ENCODE measurements around the gene IRX5. TPM values are rescaled to one million over a fixed set of nuclear protein-coding genes. Genes with fewer than 3 reads are reported as not detected.

IRX5 gene
- polyA plus RNA-seq, 1 donor from 2014 or later = 0.14 TPM

DNA sequence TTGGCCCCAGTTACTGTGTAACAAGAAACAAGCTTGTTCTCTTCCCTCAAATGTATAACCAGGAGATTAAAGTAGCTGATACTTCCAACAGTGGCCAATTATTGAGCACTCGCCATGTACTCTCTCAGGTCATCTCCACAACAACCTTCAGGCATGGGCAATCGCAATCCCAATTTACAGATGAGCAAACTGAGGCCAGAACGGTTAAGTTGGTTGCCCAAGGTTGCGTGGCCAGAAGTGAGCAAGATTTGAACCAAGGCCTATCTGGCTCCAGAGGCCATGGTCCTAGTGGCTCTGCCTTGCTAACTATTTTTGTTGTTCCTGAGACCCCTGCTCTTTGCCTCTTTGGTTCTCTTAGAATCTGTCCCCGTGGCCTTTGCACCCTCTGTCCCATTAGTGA, 33.6 kb downstream of the IRX5 start:
- no peak for TF ChIP-seq REST (IDR thresholded peaks at IDR 0.05; ENCODE audit: borderline replicate concordance)
- TF ChIP-seq TAF1 (IDR thresholded peaks at IDR 0.05; ENCODE audit: low read depth) = no peak
- no peak for TF ChIP-seq SMC3 (conservative IDR thresholded peaks at IDR 0.05; ENCODE audit: poor library complexity)
- TF ChIP-seq MXI1 (conservative IDR thresholded peaks at IDR 0.05; ENCODE audit: poor library complexity, severe bottlenecking) = no peak
- TF ChIP-seq EP300 (conservative IDR thresholded peaks at IDR 0.05; ENCODE audit: poor library complexity, severe bottlenecking) = no peak
- no peaks in the 10 kb centered on the region for H3K36me3 ChIP-seq (ENCODE audit: insufficient read depth, low read length)
- H3K9ac ChIP-seq (ENCODE audit: low read length) = no peak overlapping the region
- no peak overlapping the region for H2AFZ ChIP-seq (ENCODE audit: low read depth, low read length)
- H3K79me2 ChIP-seq (replicated peaks; ENCODE audit: insufficient read depth, low read length) = no peaks in the 10 kb centered on the region
- no peaks in the 10 kb centered on the region for H3F3A ChIP-seq (ENCODE audit: insufficient read depth, low read length, poor library complexity, severe bottlenecking)
- no peak overlapping the region for H3K4me3 ChIP-seq (ENCODE audit: low read length)
- no peaks in the 10 kb centered on the region for H3K9me3 ChIP-seq (ENCODE audit: low read length)
- no peaks in the 10 kb centered on the region for H3K27me3 ChIP-seq (ENCODE audit: insufficient read depth, low read depth, low read length)
- no peak overlapping the region for H3K4me2 ChIP-seq (ENCODE audit: low read length)
- no peak overlapping the region for H3K27ac ChIP-seq (ENCODE audit: low read length)
- H4K20me1 ChIP-seq (ENCODE audit: insufficient read depth) = no peaks in the 10 kb centered on the region
- no peaks in the 10 kb centered on the region for H3K9me2 ChIP-seq (ENCODE audit: insufficient read depth, low read length)

DNA sequence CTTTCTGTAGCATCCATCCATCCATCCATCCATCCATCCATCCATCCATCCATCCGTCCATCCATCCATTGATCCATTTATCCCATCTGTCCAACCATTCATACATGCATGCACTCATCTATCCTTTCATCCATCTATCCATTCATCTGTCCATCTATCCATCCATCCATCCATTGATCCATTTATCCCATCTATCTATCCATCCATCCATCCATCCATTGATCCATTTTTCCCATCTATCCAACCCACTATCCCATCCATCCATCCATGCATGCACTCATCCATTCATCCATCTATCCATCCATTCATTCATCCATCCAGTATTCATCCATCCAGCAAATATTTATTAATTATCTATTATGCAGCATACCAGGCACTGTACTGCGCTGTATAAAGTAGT, 34.8 kb downstream of the IRX5 start:
- Histone ChIP-seq H3K4me2 (ENCODE audit: low read length) (no peak overlapping the region), H3F3A (ENCODE audit: insufficient read depth, low read length, poor library complexity, severe bottlenecking) (no peaks in the 10 kb centered on the region), H3K27ac (ENCODE audit: low read length) (no peak overlapping the region), H3K36me3 (ENCODE audit: insufficient read depth, low read length) (no peaks in the 10 kb centered on the region), H4K20me1 (ENCODE audit: insufficient read depth) (no peaks in the 10 kb centered on the region), H3K79me2 (replicated peaks; ENCODE audit: insufficient read depth, low read length) (no peaks in the 10 kb centered on the region), H3K27me3 (ENCODE audit: insufficient read depth, low read depth, low read length) (no peaks in the 10 kb centered on the region), H3K4me3 (ENCODE audit: low read length) (no peak overlapping the region), H3K9me2 (ENCODE audit: insufficient read depth, low read length) (no peaks in the 10 kb centered on the region), H3K9ac (ENCODE audit: low read length) (no peak overlapping the region), H3K9me3 (ENCODE audit: low read length) (no peaks in the 10 kb centered on the region), H2AFZ (ENCODE audit: low read depth, low read length) (no peak overlapping the region)
- TF ChIP-seq POLR2AphosphoS5 (IDR thresholded peaks at IDR 0.05) (no peak), TAF1 (IDR thresholded peaks at IDR 0.05; ENCODE audit: low read depth) (no peak), SMC3 (conservative IDR thresholded peaks at IDR 0.05; ENCODE audit: poor library complexity) (no peak), RAD21 (conservative IDR thresholded peaks at IDR 0.05) (no peak), MXI1 (conservative IDR thresholded peaks at IDR 0.05; ENCODE audit: poor library complexity, severe bottlenecking) (no peak), REST (IDR thresholded peaks at IDR 0.05; ENCODE audit: borderline replicate concordance) (no peak), EZH2 (IDR thresholded peaks at IDR 0.05; ENCODE audit: borderline replicate concordance, insufficient read depth, low read length, poor library complexity, severe bottlenecking) (no peak), EP300 (conservative IDR thresholded peaks at IDR 0.05; ENCODE audit: poor library complexity, severe bottlenecking) (no peak)
- TF ChIP-seq, protein P1, sequence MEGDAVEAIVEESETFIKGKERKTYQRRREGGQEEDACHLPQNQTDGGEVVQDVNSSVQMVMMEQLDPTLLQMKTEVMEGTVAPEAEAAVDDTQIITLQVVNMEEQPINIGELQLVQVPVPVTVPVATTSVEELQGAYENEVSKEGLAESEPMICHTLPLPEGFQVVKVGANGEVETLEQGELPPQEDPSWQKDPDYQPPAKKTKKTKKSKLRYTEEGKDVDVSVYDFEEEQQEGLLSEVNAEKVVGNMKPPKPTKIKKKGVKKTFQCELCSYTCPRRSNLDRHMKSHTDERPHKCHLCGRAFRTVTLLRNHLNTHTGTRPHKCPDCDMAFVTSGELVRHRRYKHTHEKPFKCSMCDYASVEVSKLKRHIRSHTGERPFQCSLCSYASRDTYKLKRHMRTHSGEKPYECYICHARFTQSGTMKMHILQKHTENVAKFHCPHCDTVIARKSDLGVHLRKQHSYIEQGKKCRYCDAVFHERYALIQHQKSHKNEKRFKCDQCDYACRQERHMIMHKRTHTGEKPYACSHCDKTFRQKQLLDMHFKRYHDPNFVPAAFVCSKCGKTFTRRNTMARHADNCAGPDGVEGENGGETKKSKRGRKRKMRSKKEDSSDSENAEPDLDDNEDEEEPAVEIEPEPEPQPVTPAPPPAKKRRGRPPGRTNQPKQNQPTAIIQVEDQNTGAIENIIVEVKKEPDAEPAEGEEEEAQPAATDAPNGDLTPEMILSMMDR (IDR thresholded peaks at IDR 0.05; ENCODE audit: poor library complexity, severe bottlenecking) = no peak

Measured in neural cell (in vitro differentiated cells).